Muscle of back (tissue), 11 donors: ENCODE measurements around the gene CGB5. TPM values are rescaled to one million over a fixed set of nuclear protein-coding genes. Genes with fewer than 3 reads are reported as not detected.
A peak's percentile ranks its signal among the peaks of the same experiment; 100 is the strongest.
"Not testable (repeated sequence)": the region's sequence is repeated elsewhere in the genome, so short reads cannot be mapped to it uniquely, and the experiment has no call there.

Source experiments
- DNase-seq, 3 donors: peaks; one replicate each; pipeline versions ENCODE4 v3.0.0 to v3.0.0-alpha.2; 2013
- polyA plus RNA-seq, 10 donors: library from polyadenylated mRNA; unstranded; fragments of 120-200 nt; gene quantifications; one replicate each; pipeline ENCODE4 v1.2.1, GENCODE V29; 2013; ENCODE audit not compliant: insufficient read length in 10 of 10

CGB5 gene
- polyA plus RNA-seq, 10 donors: 0.44 to 2.1 (median 1.5) TPM; not detected in 5

DNA sequence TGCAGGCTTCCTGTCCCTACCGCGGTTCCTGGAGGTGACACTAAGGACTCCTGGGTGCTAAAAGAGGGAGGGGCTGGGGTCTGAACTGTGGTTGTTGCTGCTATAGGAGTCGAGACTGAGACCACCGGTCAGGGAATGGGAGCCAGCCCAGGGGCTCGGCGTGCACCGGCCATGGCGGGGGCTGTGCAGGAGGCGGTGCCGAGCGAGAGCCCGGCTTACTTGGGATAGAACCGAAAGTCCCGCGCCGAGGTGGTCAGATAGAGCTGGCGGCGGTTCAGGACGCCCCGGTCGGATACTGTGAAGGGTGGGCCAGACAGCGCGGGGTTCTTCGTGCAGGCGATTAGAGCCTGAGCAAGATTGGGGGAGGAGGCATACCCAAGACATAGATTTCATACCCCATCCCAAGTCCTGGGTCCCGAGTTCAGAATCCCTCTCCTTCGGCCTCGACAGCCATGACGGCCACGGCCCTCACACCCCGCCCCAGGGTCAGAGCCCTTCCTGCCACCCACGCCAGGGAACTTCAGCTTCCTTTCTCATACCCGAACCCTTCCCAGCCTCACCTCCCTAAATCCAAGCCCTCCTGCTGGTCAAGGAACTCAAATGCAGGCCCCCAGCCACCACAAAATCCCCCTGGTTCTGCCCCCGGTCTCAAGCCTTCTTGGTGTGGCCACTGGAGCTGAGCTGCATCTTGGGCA lies 13.4 kb downstream of the CGB5 start:
- not testable (repeated sequence) for DNase-seq

DNA sequence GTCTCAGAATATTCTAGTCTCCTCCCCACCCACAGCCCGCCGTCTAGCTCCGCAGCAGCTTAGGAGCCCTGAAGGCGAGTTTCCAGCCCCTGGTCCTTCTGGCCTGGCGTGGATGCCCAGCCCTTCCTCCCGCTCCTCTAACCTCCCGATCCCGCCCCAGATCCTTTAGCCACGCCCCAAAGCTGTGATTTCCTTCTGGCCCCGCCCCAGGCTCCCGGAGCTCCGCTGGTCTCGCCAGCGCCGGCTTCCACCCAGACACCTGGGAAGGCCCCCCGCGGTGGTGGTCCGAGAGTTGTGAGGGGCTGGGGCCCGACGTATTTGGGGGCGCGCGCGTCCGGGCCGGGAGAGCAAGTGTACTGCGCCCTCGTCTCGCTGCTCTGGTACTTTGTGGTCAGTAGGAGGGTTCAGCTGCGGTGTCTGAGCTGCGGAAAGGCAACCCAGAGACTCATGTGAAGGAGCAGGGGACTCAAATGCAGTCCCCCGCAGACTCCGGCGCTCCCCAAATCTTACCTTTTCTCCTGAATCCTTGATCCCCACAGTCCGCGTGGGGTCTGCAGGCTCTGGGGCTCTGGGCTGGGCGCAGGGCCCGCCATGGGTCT lies 14.1 kb downstream of the CGB5 start, which contains the start of gene CGB7:
Gene CGB7, minus strand, starts transcription at position 114 of the 599 bp plus-strand sequence. CDS start 2,374 bp downstream, outside the sequence.
- DNase-seq: peak in 2 of 3 donors; percentile 24 to 62

DNA sequence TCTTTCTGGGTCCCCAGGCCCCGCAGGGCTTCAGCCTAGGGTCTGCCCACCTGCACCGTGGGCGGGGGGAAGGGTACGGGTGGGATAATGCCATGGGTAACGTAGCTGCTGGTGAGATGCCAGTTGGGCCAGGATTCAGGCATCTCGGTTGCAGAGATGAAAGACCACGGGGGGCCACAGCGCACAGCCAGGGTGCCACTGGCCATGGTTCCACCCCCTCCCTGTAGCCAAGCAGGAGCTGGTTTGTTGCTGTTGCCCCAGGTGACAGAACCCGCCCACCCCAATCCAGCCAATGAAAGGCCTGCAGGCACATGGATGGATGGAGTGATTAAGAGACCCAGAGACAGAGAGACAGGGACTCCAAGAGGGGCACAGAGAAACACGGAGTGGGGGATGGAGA lies 14.9 kb downstream of the CGB5 start:
- no peak for DNase-seq

DNA sequence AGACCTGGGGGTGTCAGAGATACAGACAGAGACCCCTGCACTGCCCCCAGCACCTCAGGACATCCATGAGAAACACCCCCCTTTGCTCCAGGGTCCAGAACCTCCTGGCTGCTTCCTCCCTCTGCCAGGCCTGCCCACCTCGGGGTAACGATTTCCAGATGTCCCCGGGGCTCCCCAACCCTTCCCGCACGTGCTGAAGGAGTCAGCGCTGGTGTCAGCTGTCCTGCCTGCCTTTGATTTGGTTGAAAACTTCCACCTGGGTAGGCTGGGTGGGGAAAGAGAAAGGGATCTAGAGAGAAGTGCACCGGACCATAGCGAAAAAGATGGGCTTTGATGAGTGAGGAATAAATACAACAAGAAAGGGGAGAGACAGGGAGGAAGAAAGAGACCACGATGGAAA lies 15.4 kb downstream of the CGB5 start:
- no peak for DNase-seq

DNA sequence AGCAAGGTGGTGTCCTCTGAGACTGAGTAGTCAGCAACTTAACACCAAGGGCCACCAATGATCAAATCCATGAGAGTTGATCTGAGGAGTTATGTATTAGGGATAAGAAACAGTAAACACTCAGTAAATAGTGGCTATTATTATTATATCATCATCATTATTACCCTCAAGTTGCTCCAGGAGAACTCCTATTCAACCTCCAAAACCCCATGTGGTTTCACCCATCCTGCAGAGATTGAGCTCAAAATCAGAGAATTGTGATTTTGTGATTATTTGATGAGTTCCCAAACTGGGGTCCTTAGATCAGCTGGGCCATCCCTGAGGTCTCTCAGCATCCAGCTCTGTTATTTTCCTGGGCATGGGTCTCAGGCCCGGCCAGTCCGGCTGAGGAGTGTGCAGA lies 17.4 kb downstream of the CGB5 start:
- DNase-seq: no peak

DNA sequence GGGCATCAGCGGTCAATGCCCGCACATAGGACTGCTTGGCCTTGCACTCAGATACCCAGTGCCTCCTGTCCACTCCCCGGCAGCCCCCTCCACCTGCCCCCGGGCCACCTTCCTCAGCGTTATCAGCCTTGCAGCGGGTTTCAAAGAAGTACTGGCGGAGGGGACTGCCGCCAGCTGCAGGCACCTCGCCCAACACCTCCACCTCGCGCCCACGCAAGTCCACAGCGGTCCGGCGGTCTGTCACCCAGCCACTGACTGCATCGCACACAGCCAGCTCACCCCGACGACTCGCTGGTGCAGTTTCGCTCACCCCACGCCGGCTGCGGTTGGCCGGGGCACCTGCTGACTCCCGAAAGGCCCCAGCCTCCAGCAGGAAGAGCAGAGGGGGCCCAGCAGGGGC lies 17.8 kb downstream of the CGB5 start:
- no peak for DNase-seq

DNA sequence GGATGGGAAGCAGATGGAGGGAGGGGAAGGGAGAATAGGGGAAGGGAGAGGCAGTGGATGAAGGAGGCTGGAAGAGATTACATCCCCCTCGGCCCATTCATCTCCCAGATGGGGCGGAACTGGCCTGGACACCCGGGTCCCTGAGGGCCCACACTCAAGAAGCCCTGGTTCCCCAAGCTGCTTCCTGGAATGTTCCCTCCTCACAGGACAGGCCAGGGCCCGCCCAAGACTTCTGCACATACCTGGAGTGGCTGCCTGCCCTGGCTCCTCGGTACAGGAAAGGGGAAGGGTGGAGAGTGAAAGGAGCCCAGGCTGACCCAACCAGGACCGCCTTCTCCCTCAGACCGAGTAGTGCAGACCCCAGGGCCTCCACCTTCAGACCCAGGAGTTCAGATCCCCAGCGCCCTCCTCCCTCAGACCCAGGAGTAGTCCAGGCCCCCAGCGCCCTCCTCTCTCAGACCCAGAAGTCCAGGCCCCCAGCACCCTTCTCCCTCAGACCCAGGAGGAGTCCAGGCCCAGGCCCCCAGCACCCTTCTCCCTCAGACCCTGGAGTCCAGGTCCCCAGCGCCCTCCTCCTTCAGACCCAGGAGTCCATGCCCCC lies 20.5 kb downstream of the CGB5 start:
- DNase-seq: no peak

DNA sequence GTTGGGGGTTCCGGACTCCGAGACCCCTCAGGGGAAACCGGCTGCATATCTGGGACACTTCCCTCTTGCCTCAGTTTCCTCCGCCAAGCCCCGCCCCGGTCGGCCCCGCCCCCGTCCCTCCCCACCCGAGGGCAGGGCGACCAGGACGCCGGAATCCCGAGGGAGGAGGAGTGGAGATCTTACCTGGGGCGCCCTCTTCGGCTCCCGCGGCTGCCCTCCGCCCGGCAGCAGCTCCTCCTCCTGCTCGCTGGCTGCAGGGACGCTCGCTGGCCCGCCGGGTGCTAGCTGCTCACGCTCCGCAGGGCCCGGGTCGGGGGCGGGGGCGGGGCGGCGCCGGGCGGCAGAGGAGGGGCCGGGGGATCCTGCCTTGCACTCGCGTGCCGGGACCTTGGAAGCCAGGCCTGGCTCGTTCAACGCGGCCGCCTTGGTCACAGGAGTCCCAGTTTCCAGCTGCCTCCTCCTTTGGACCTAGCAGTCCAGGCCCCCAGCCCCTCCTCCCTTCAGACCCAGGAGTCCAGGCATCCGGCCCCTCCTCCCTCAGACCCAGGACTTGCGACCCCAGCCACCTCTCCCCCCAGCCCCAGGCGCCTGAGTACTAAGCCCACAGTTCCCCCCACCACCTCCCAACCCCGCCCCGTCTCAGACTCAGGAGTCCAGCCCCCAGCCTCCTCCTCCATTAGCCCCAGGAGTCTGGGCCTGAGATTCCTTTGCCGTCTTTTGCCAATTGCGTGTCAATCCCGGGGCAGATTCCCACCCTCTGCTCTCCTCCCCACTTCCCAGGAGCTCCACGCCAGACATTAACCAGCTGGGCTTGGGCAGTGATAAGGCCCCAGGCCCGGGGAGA lies 21.3 kb downstream of the CGB5 start, which contains the start of gene NTF4:
Gene NTF4, minus strand, starts transcription at position 51 of the 844 bp plus-strand sequence. CDS start 2,821 bp downstream, outside the sequence.
- peak in 1 of 3 donors; percentile 46 for DNase-seq

DNA sequence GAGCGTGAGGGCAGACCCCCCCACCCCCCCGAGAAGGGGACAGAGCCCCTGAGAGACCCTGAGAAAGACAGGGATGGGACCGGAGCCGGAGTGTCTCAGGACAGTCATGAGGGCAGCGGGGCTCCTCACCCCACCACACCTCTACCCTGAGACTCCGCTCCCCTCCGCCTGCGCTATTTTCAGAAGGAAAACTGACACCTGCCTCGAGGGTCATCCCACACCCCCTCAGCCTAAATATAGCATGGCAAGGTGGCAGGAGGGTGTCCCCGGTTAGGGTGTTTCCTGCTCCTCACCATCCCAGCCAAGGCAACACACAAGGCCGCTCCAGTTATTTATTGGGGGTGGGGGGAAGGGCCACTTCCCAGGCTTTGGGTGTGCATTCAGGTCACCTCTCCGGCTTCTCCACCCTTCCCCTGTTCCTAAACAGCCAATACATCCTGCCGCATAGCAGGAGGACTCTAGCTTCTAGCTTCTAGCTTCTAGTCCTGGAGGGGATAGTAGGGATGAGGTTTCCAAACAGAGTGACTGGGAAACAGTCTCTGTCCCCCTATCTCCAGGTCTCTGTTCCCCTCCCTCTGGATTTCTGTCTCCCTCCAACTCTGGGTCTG lies 22.4 kb downstream of the CGB5 start:
- no peak for DNase-seq

DNA sequence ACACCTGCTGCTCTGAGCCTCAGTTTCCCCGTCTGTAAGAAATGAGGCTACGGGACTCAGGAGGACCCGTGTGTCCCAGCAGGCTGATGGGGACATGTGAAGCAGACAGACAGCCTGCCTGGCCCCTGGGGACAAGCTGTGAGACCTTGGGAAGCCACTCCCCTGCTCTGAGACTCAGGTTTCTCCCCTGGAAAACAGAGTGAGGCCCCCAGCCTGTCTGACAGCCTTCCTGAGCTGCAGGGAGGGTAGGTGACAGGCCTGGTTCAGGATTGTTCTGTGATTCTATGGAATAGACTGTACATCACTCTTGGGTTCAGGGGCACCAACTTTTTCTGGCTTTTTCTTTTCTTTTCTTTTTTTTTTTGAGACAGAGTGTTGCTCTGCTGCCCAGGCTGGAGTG lies 23.9 kb downstream of the CGB5 start:
- no peak for DNase-seq

DNA sequence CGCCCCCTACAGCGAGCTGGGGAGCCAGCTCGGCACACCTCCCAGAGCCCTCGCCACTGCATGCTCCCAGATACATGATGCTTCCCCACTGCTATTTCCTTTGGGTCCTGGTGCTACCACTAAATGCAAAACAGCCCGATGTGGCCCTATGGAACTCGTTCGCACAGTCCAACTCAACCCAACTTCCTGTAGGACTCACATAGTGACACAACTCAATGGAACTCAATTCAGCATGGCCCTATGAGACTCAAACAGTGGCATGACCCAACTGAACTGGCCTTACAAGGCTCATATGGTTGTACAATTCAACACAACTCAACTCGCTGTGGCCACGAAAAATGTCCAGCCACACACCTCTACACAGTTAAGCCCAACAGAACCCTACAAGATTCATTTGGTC lies 25.4 kb downstream of the CGB5 start:
- DNase-seq: no peak

DNA sequence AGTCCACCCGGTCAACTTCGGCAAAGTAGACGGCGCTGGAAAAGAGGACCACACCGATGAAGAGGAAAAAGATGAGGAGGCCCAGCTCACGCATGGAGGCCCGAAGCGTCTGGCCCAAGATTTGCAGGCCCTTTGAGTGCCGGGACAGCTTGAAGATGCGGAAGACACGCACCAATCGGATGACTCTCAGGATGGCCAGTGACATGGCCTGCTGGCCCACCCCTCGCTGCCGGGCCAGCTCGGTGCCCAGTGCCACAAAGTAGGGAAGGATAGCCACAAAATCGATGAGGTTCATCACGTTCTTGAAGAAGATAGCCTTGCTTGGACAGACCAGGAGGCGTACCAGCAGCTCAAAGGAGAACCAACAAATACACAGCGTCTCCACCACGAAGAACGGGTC lies 26.8 kb downstream of the CGB5 start:
- DNase-seq: no peak

DNA sequence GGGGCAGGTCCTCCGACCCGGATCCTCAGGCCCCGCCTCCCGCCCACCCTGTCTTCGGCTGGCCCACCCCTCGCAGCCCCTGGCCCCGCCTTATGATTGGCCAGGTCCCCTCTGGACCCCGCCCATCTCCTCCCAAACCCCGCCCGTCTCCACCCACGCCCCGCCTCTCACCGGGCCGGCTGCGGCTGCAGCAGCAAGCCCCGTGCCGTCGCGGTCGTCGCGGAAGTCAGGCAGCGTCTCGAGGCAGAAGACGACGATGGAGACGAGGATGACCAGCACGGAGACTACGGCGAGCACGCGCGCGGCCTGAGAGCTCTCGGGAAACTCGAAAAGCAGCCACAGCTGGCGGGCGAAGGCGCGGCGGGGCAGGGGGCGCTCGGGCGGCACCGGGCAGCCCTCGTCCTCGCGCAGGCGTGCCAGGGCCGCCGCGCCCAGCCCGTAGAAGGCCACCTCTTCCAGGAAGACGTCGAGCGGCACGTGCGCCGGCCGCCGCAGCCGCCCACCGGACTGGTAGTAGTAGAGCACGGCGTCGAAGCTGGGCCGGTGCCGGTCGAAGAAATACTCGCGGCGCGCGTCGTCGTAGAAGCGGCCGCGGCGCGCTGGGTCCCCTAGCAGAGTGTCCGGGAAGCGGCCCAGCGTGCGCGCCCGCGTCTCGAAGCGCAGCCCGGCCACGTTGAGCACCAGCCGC lies 28.4 kb downstream of the CGB5 start:
- no peak for DNase-seq

DNA sequence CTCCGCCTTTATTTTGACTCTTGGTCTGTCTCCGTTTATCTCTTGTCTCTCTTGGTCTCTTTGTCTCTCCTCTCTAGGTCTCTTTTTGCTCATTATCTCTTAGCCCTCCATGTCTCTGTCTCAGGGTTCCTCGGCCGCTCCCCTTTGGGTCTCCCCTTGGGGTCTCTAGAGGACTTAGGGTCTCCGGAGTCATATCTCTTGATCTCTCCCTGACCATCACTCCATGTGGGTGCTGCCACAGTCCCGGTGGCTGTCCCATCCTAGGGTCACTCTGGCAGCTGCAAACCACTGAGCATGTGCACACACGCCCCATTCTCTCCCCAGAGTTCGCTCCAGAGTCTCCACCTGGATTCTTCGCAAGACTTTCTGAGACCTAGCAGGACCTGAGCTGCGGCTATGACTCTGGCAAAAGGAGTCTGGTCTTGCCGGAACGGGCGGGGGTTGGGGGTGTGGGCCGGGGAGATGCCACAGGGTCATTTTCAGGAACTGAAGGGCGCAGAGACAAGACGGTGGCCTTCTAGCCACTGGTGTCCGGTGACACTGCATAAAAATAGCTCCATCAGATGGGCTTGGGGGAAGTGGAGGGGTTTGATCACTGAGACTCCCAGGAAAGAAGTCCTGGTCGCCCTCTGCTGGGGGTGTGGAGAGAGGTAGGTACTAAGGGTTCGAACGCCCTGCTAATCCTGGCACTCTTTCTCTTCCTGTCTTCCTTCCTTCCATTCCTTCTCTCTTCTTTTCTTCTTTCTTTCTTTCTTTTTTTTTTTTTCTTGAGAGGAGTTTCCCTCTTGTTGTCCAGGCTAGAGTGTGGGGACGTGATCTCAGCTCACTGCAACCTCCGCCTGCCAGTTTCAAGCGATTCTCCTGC lies 30.1 kb downstream of the CGB5 start:
- DNase-seq: peak in 1 of 3 donors; percentile 56

DNA sequence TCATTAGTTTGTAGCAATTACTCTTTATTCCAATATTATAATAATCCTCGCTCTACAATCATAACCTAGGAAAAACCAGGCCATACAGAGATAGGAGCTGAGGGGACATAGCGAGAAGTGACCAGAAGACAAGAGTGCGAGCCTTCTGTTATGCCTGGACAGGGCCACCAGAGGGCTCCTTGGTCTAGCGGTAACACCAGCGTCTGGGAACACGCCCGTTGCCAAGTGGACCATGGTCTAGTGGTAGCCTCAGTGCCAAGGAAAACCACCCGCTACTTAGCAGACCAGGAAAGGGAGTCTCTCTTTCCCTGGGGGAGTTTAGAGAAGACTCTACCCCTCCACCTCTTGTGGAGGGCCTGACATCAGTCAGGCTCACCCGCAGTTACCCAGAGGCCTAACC lies 31.2 kb downstream of the CGB5 start:
- DNase-seq: peak in 1 of 3 donors; percentile 71

DNA sequence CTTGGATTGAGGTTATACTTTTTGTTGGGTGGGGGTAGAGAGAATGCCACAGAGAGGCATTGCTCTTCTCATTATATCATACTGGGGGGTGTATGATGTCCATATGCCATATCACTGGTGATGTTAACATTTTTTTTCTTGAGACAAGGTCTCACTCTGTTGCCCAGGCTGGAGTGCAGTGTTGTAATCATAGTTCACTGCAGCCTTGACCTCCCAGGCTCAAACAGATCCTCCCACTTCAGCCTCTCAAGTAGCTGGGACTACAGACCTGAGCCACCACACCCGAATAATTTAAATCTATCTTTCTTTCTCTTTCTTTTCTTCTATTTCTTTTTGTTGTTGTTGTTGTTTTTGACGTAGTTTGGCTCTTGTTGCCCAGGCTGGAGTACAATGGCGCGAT lies 36.7 kb downstream of the CGB5 start:
- DNase-seq: no peak

DNA sequence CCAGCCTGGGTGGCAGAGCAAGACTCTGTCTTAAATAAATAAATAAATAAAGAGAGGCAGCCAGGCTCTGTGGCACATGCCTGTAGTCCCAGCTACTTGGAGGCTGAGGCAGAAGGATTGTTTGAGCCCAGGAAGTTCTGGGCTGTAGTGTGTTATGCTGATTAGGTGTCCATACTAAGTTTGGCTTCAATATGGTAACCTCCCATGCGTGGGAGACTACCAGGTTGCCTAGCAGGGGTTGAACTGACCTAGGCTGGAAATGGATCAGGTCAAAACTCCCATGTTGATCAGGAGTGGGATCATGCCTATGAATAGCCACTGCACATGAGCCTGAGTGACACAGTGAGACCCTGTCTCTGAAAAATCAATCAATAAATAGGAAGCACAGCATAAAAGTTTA lies 37.6 kb downstream of the CGB5 start:
- no peak for DNase-seq

DNA sequence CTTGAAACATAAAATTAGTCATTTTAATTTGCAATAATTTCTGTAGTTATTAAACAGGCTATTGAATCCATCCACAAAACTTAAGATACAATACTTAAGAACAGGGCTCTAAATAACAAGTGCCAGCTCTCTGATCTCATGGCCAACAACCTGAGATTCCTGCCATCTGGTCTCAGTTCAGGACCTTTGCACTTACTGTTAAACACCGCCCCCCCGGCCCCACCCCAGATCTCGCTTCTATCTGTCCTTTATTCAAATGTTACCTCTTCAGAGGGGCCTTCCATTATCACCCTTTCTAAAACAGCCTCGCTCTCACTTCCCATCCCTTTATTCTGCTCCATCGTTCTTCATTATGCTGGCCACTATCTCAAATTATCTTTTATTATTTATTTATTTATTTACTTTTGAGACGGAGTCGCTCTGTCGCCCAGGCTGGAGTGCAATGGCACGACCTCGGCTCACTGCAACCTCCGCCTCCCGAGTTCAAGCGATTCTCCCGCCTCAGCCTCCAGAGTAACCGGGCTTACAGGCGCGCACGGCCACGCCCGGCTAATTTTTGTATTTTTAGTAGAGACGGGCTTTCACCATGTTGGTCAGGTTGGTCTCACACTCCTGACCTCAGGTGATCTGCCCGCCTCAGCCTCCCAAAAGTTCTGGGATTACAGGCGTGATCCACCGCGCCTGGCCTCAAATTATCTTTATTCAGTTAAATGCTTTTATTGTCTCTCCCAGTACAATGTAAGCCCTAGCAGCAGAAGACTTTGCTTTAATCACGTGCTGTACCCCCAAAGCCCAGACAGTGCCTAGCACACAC lies 40.8 kb downstream of the CGB5 start:
- no peak for DNase-seq
